LoVo (cell line): ENCODE measurements around the gene ANKH.

Source experiments
- DNase-seq: peaks from one replicate; pipeline ENCODE4 v3.0.0-alpha.2; 2016; ENCODE audit warnings: low spot score

The ANKH gene

GRCh38 chr5:14664270-14665100 lies 207.1 kb downstream of the ANKH start, which contains the start of gene OTULIN:
Gene OTULIN (plus strand): TSS chr5:14664718. CDS start chr5:14664826, 108 bp downstream.
- DNase-seq: peak; percentile 99

- DNase-seq: peak; percentile 9
Observed at GRCh38 chr5:14663734-14664269, 207.8 kb downstream of the ANKH start.

GRCh38 chr5:14662721-14663260 lies 208.8 kb downstream of the ANKH start:
- DNase-seq: no peak

- DNase-seq: no peak
Observed at GRCh38 chr5:14660833-14661232, 210.7 kb downstream of the ANKH start.

- DNase-seq: no peak
Observed at GRCh38 chr5:14659821-14660607, 211.6 kb downstream of the ANKH start.

GRCh38 chr5:14656898-14657297 lies 214.7 kb downstream of the ANKH start:
- DNase-seq: no peak

- DNase-seq: no peak
Observed at GRCh38 chr5:14655146-14655741, 216.3 kb downstream of the ANKH start.
